RKO (cell line): Measurements from ENCODE around the gene IGLL1.
"Not testable (repeated sequence)": the region's sequence is repeated elsewhere in the genome, so short reads cannot be mapped to it uniquely, and the experiment has no call there.

Source experiments
- DNase-seq: peaks from one replicate; pipeline ENCODE4 v3.0.0-alpha.2; 2016; ENCODE audit warnings: low spot score

The IGLL1 gene

GRCh38 chr22:23591201-23591791, 11.2 kb upstream of the IGLL1 start:
- peak; percentile 37 for DNase-seq

- DNase-seq = no peak
These were observed 3.7 kb upstream of the IGLL1 start for GRCh38 chr22:23583836-23584235.

GRCh38 chr22:23583153-23583552, 3.1 kb upstream of the IGLL1 start:
- DNase-seq = no peak

DNA sequence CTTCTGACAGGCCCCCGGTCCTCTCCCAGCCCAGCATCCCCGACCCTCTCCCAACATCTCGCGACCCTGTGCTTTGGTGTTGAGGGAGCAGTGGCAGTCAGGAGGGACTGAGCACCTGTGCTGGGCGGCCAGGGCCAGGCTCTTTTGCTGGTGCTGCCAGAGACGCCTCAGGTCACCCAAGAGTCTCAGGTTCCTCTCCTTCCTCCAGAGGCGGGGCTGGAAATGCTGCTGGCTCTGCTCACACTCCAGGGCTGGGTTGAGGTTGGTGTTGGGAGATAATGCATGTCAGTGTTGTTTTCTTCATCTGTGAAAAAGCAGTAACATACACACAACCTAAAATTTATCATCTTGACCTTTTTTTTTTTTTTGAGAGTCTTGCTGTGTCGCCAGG, 1.2 kb upstream of the IGLL1 start:
- DNase-seq = no peak

- DNase-seq = no peak
These were observed 628 bp upstream of the IGLL1 start for GRCh38 chr22:23580576-23581259.

GRCh38 chr22:23579280-23579679, 810 bp downstream of the IGLL1 start:
- no peak for DNase-seq

GRCh38 chr22:23578306-23578705, 1.8 kb downstream of the IGLL1 start:
- no peak for DNase-seq

- no peak for DNase-seq
These were observed 3.4 kb downstream of the IGLL1 start for GRCh38 chr22:23576681-23577080.

DNA sequence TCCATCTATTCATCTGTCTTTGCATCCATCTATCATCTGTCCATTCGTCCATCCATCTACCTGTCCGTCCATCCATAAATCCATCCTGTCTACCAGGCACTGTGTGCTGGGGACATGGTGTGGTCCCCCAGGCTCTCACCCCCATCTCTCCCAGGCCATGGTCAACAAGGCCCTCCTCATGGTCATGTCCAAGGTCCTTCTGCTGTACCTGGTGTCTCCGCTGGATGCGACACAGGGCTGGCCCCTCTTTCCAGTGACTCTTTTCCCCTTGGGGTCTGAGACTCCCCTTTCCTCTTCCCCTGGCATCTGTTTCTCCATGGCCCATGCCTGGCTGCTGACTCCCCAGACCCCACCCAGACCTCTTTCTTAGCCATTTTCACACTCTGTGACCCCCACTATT, 4.5 kb downstream of the IGLL1 start:
- DNase-seq = no peak

- DNase-seq = no peak
These were observed 5.2 kb downstream of the IGLL1 start for GRCh38 chr22:23574877-23575276.

- DNase-seq = no peak
These were observed 5.7 kb downstream of the IGLL1 start for GRCh38 chr22:23574371-23574811.

DNA sequence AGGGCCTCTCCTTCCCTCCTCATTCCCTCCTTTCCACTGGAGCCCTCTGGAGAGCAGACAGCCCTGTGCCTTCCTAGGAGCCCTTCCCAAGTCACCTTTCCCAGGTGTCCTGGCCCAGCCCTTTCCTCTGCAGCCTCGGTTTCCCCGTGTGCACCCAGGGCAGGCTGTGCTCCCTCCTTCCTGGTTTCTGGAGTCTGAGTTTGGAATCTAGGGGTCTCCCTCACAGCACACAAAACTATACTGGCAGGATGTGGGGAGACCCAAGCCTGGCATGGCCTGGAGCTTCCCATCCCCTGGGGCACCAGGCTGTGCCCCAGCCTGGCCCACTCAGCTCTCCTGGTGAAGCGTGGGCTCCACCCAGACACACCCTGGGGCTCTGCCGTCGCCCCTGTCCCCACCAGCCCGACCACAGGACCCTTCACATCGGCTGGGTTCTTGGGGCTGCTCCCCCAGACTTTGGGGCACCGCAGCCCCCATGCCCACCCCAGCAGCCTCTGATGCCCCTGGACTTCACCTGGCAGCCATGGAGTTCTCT, 6.3 kb downstream of the IGLL1 start:
- DNase-seq = not testable (repeated sequence)

- not testable (repeated sequence) for DNase-seq
These were observed 7.0 kb downstream of the IGLL1 start for GRCh38 chr22:23573106-23573505.

GRCh38 chr22:23571486-23571885, 8.6 kb downstream of the IGLL1 start:
- DNase-seq = no peak

DNA sequence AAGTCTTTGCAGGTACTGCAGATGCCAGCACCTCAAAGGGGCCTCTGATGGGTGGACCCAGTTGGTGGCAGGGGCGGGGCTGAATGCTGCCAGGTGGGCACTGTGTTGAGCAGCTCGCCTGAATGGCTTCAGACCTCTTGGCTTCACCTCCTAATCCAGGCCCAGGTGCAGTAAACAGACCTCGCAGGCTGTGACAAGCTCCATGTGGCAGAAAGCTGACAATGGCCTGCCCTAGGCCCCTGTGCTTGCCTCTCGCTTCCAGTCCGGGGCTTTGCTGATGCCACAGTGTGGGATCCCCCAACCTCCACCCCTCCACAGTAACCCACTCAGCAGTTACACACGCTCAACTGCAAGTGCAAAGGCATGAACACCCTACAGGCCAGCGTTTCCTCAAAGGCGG, 9.4 kb downstream of the IGLL1 start:
- DNase-seq = no peak

DNA sequence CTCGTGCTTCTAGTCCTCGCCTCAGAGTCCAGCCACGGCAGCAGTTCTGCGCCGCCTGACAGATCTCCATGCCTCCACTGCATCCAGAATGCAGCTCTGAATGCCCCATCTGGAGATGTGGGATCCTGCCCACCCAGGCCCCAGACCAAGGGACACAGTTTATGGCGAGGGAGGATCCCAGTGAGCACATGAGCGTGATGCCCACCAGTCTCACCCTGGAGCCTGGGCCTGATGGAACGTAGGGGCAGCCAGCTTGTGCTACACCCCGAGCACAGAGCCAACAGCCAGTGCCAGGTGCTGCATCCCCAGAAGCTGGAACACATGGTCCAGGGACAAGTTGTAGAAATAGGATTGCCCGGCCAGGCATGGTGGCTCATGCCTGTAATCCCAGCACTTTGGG, 10.4 kb downstream of the IGLL1 start:
- DNase-seq = no peak

GRCh38 chr22:23569291-23569690, 10.8 kb downstream of the IGLL1 start:
- DNase-seq = no peak

- no peak for DNase-seq
These were observed 13.2 kb downstream of the IGLL1 start for GRCh38 chr22:23566705-23567475.

- no peak for DNase-seq
These were observed 14.0 kb downstream of the IGLL1 start for GRCh38 chr22:23565915-23566704.

- peak; percentile 12 for DNase-seq
These were observed 14.7 kb downstream of the IGLL1 start for GRCh38 chr22:23565305-23565914.

DNA sequence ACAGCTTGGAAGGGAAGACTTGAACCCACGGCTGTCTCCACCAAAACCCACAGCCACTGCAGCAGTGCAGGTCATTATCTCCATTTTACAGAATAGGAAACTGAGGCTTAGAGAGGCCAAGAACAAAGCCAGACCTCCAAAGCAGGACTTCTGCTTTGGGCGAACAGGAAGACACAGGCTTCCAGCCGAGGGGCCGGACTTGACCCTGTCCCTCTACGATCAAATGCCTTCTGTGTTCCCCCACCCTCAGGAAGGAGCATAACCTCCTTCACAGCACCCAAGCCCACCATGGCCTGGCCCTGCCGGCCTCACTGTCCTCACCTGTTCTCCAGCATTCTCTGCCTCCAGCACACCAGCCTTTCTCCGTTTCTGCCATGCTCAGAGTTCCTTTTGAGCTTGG, 15.8 kb downstream of the IGLL1 start:
- no peak for DNase-seq

DNA sequence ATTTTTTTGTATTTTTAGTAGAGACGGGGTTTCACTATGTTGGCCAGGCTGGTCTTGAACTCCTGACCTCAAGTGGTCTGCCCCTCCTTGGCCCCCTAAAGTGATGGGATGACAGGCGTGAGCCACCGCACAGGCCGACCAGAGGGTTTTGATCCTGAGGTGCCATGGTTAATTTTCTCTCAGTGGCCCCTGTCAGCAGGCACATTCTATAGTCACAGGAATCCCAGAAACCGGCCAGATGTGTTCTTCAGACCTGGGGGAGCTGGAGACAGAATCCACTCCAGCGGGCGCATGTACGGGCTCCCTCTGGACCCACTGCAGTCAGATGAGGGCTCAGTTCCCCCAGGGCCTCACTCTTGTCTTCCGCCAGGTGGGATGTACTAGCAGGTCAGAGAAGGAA, 17.0 kb downstream of the IGLL1 start:
- DNase-seq = no peak
